Measurements from ENCODE around the gene MECR.
"Not testable (repeated sequence)": the region's sequence is repeated elsewhere in the genome, so short reads cannot be mapped to it uniquely, and the experiment has no call there.

Gene MECR

GRCh38 chr1:29236712-29237128, 6.0 kb upstream of the MECR start:
- DNase-seq (ENCODE audit: low read depth), result no peak
- peak overlapping the region; percentile 65 for H3K4me3 ChIP-seq (ENCODE audit: low read length)
- TF ChIP-seq CTCF (conservative IDR thresholded peaks at IDR 0.05; ENCODE audit: low read depth, low read length), result no peak

GRCh38 chr1:29235955-29236711, 5.4 kb upstream of the MECR start, which contains the start of gene PTPRU:
PTPRU (plus strand) TSS chr1:29236522; CDS start chr1:29236645, 123 bp downstream.
- peak within 1 kb of the TSS; percentile 65 for H3K4me3 ChIP-seq (ENCODE audit: low read length)
- TF ChIP-seq CTCF (conservative IDR thresholded peaks at IDR 0.05; ENCODE audit: low read depth, low read length), result peak; percentile 51
- DNase-seq (ENCODE audit: low read depth), result no peak

GRCh38 chr1:29234881-29235280, 4.1 kb upstream of the MECR start:
- not testable (repeated sequence) for H3K4me3 ChIP-seq (ENCODE audit: low read length); DNase-seq (ENCODE audit: low read depth)

- no peak overlapping the region for H3K4me3 ChIP-seq (ENCODE audit: low read length)
- TF ChIP-seq CTCF (conservative IDR thresholded peaks at IDR 0.05; ENCODE audit: low read depth, low read length), result no peak
These were observed 3.7 kb upstream of the MECR start for GRCh38 chr1:29234471-29234870.

GRCh38 chr1:29233693-29234092, 3.0 kb upstream of the MECR start:
- H3K4me3 ChIP-seq (ENCODE audit: low read length), result no peak overlapping the region
- no peak for TF ChIP-seq CTCF (conservative IDR thresholded peaks at IDR 0.05; ENCODE audit: low read depth, low read length)
- DNase-seq (ENCODE audit: low read depth), result no peak

More at GRCh38 chr1:29234471-29234870, 3.7 kb upstream of the MECR start:
- no peak for DNase-seq (ENCODE audit: low read depth)

GRCh38 chr1:29232387-29232786, 1.7 kb upstream of the MECR start:
- TF ChIP-seq CTCF (conservative IDR thresholded peaks at IDR 0.05; ENCODE audit: low read depth, low read length), result no peak
- no peak overlapping the region for H3K4me3 ChIP-seq (ENCODE audit: low read length)
- DNase-seq (ENCODE audit: low read depth), result no peak

GRCh38 chr1:29230204-29230552, 556 bp downstream of the MECR start:
- no peak for TF ChIP-seq CTCF (conservative IDR thresholded peaks at IDR 0.05; ENCODE audit: low read depth, low read length)
- no peak for DNase-seq (ENCODE audit: low read depth)
- H3K4me3 ChIP-seq (ENCODE audit: low read length), result peak overlapping the region; percentile 79

Measured in retinal pigment epithelial cell (primary cell).